AG09319 (cell line): ENCODE results near the gene REXO4.

Source experiments
- DNase-seq: peaks from one replicate; pipeline ENCODE4 v3.0.0-alpha.2; 2010; ENCODE audit warnings: low read depth; ENCODE audit errors: extremely low read depth
- CTCF ChIP-seq: IDR thresholded peaks from 2 replicates; pipeline ENCODE4 v1.5.1; 2011; ENCODE audit warnings: low read depth, mild to moderate bottlenecking, inconsistent platforms, low read length, moderate library complexity

REXO4 gene

GRCh38 chr9:133389025-133389557 lies 28.7 kb downstream of the REXO4 start:
- no peak for TF ChIP-seq CTCF
- no peak for DNase-seq

GRCh38 chr9:133387680-133388079 lies 30.1 kb downstream of the REXO4 start:
- no peak for DNase-seq
- TF ChIP-seq CTCF: no peak

- DNase-seq: no peak
- no peak for TF ChIP-seq CTCF
Measured at GRCh38 chr9:133386338-133386737, 31.5 kb downstream of the REXO4 start.

GRCh38 chr9:133385452-133385851 lies 32.4 kb downstream of the REXO4 start:
- no peak for TF ChIP-seq CTCF

GRCh38 chr9:133384736-133385321 lies 33.0 kb downstream of the REXO4 start:
- no peak for DNase-seq
- TF ChIP-seq CTCF: no peak

More at GRCh38 chr9:133385452-133385851, 32.4 kb downstream of the REXO4 start:
- DNase-seq: no peak

- no peak for DNase-seq
- TF ChIP-seq CTCF: no peak
Measured at GRCh38 chr9:133383438-133383837, 34.4 kb downstream of the REXO4 start.

- DNase-seq: no peak
- no peak for TF ChIP-seq CTCF
Measured at GRCh38 chr9:133382507-133383141, 35.2 kb downstream of the REXO4 start.
